ENCODE data around the gene HSD11B2. TPM values are rescaled to one million over a fixed set of nuclear protein-coding genes. Genes with fewer than 3 reads are reported as not detected.

Gene HSD11B2
- total RNA-seq, 1 experiment from 2014 or later, result not detected

DNA sequence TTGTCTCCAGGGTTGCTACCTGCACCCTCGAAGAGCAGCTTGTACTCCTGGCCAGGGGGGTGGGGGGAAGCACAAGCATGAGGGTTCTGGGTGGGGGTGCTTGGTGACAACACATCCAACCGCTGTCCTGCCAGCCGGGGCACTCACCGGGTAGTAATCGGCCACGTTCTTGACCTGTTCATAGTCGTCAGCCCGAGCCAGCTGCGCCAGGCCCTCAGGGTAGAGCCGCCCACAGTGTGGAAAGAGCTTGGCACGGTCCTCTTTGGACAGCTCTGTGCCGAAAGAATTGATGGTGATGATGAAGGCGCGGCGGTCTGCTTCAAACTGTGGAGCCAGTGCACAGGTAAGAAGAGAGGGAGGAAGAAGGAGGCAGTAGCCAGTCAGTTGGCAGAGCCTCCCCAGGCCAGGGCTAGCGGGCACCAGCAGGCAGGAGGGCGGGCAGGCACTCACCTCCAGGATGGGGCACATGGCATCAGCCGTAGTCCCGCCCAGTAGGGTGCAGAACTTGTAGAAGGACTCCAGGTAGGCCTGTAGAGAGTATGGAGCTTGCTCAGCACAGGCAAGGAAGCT, 8.0 kb downstream of the HSD11B2 start:
- Histone ChIP-seq H3K4me3 (no peak overlapping the region), H3K9me3 (no peaks in the 10 kb centered on the region), H3K36me3 (no peaks in the 10 kb centered on the region), H3K27me3 (no peaks in the 10 kb centered on the region)
- DNase-seq, result no peak

DNA sequence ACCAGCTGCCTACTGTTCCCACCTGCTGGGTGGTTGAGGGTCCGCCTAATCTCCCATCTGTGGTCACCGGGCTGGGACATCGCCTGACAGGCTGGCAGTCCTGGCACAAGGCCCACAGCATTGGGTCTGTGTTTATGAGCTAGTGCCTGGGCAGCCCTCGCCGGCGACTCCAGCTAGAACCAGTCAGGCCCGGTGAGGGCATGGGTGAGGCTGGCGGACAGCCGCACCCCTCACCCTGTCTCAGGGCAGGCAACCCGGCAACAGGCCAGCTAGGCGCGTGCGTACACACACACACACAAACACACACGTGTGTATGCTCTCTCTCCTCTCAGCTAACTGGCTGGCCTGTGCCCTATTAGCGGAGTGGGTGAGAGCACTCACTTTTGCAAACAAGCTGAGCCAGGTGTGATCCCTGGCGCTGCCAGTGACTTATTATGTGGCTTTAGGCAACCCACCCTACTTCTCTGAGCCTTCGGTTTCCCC, 10.4 kb downstream of the HSD11B2 start:
- Histone ChIP-seq H3K4me3 (no peak overlapping the region), H3K27me3 (no peaks in the 10 kb centered on the region), H3K36me3 (no peaks in the 10 kb centered on the region), H3K9me3 (no peaks in the 10 kb centered on the region)
- no peak for DNase-seq

DNA sequence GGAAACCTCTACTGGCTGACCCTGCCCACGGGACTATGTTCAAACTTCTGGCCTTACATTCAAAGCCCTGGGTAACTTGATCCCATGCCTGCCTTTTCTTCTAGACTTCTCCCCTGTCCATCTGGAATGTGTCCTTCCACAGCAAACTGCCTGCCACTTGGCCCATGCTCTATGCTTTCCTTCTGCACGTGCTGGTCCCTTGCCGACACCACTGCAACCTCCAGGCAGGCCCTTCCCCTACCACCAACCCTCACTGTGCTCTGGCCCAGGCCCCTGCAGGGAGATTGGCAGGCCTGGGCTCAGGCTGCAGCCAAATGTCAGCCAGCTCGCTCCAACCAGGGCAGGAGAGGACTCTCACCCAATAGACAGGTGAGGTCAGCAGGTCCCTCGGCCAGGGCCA, 11.0 kb downstream of the HSD11B2 start:
- H3K36me3 ChIP-seq, result no peaks in the 10 kb centered on the region
- H3K9me3 ChIP-seq, result no peaks in the 10 kb centered on the region
- DNase-seq, result no peak
- no peak overlapping the region for H3K4me3 ChIP-seq
- no peaks in the 10 kb centered on the region for H3K27me3 ChIP-seq

DNA sequence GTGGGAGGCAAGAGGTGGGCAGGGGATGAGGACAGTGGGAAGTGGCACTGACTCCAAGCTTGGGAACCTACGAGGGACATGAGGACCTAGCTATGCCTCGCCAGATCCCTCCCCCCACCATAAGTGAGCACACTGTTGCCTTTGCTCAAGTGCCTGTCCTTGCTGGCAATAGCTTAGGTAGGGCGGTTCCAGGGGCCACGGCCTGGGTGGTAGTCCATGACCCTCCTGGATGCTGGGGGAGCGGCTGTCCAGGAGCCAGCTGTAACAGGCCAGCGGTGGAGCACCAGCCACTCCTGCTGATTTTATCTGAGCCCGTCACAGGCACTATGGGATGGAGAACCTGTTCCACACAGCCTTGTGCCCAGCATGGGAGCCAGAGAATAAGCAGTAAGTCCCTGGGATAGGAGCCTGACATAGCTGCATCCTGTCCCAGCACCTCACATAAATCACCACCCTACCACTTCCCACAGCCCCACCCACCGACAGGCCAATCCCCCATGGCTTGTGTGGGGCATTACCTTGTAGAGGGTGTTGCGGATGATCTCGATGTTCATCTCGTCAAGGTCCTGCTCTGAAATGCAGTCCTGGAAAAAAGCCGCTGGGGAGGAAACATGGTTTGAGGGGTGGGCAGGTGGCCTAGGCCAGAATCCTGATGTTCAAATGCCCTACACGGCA, 11.8 kb downstream of the HSD11B2 start:
- DNase-seq, result no peak
- no peaks in the 10 kb centered on the region for H3K27me3 ChIP-seq
- no peaks in the 10 kb centered on the region for H3K36me3 ChIP-seq
- no peak overlapping the region for H3K4me3 ChIP-seq
- H3K9me3 ChIP-seq, result no peaks in the 10 kb centered on the region

DNA sequence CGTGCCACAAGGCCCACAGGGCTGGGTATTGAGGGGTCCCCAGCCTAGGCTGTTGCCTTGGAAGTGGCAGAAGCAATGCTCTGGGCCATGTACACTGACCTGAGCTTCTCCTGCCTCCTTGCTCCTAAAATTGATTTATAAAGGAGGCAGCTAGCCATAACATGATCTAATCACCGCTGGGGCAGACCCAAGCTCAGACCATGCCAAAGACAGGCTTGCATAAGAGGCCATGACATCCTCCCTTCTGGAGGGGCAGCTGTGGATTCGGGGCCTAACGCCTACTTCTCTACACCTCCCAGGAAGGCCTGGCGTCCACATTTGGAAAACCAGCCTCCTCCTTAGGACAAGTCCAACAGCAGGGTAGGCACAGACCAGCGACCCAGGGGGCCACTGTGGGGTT, 12.3 kb downstream of the HSD11B2 start:
- Histone ChIP-seq H3K9me3 (no peaks in the 10 kb centered on the region), H3K4me3 (no peak overlapping the region), H3K36me3 (no peaks in the 10 kb centered on the region), H3K27me3 (no peaks in the 10 kb centered on the region)
- DNase-seq, result peak; percentile 48

DNA sequence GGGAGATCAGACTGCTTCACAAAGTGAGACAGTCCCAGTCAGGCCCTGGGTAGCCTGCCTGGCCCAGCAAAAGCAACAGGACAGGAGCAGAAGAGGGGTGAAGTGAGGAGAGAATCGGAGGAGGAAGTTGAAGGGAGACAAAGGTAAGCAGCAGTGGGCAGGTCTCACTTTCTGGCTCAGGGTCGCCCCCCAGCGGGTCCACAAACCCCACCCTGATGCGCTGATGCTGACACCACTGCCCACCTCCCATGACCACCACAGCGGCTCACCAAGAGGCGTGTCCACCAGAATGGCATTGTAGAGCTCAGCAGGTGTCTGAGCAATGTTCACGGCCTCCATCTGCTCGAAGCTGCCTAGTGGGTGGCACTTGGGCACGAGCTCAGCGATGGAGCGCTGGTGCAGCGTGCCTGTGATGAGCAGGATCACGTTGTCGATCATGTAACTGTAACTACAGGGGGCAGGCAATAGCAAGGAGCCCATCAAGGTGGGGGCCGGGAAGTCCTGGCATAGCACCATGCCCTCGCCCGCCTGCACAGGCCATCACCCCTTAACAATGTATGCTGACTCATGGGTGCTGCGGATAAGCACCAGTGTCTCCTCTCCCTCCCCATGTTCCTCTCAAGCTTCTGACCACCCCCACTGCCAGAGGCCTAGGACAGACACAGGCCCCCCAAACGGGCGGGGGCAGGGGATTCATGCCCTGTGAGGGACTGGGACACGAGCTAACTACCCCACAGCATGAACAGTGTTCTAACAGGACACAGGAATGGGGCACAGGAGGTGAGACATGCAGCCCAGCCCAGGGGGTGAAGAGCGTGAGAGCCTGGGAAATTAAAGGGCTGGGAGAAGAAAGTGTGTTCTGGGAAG, 13.6 kb downstream of the HSD11B2 start:
- Histone ChIP-seq H3K36me3 (no peaks in the 10 kb centered on the region), H3K4me3 (no peak overlapping the region), H3K27me3 (no peaks in the 10 kb centered on the region), H3K9me3 (no peaks in the 10 kb centered on the region)
- DNase-seq, result no peak

DNA sequence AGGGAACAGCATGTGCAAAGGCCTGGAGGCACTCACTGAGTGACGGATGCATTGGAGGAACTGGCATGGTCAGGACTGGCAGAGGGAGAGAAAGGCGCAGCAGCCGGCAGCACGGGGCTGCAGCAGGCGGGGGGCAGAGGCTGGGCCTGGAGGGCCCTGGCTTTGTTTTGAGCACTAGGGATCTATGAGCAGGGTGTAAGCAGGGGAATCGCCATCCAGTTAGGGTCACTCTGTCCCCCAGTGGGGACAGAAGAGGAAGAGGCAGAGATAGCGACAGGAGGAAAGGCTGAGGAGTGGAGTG, 14.2 kb downstream of the HSD11B2 start:
- H3K27me3 ChIP-seq, result no peaks in the 10 kb centered on the region
- no peaks in the 10 kb centered on the region for H3K36me3 ChIP-seq
- no peaks in the 10 kb centered on the region for H3K9me3 ChIP-seq
- DNase-seq, result no peak
- H3K4me3 ChIP-seq, result no peak overlapping the region

DNA sequence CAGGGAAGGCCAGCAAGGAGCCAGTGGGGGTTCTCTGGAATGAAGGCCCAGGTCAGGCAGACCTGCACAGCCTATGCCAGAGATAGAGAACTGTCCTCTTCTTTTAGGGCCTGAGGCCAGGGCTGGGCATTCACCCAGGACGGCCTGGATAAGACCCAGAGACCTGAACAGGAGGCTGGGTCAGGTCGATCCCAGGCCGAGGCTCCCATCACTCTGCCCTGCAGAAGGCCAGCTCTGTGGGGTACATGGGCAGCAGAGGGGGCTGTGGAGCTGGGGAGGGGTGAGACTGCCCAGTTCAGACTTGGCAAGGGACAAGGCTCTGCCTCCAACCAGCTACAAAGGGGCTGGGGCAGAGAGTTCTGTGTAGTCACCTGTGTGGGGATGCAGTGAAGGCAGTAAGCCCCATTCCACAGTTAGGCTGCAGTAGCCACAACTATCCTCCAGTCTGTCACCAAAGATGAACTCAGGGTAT, 14.6 kb downstream of the HSD11B2 start:
- Histone ChIP-seq H3K36me3 (no peaks in the 10 kb centered on the region), H3K4me3 (no peak overlapping the region), H3K27me3 (no peaks in the 10 kb centered on the region), H3K9me3 (no peaks in the 10 kb centered on the region)
- no peak for DNase-seq

DNA sequence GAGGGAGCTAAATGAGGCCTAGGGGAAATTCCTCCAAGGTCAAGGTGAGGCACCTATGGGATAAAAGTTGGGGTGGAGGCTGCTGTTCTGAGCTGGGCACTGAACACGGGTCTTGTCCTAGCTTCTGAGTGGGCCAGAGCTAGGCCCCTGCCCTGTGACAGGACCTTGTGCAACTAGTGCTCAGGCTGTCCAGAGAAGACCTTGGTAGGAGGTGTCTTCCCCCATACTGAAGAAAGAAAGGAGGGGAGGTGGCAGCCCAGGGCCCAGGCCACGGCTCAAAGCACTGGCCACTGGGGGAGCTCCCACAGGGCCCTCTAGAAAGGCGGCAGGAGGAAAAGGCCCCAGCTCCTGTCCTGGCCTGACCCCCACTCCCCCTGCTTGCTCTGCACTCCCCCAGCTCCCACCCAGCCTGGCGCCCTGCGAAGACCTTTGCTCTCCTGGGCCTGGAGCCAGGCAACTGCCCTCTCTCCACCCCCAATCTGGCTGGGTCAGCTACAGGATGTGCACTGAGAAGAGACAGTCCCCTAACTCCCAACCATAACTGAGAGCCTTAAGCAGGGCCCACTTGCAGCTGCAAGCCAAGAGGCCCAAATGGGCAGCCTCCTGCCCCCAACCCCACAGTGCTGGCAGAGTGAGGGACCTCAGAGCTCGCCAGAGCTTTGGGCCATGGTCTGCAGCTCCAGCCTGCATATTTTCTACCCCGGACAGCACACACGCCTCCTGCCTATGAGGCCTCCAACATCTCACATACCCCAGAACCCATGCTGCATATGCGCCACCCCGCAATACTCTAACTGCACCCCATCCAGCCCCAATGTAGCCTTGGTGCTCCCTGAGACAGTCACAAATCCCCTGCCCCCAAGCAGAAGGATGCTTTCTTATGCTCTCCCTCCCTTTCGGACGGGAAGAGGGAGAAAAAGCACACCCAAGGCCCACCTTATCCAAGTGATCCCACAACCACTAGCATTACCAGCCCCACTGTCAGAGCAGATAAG, 15.3 kb downstream of the HSD11B2 start:
- H3K4me3 ChIP-seq, result no peak overlapping the region
- H3K36me3 ChIP-seq, result no peaks in the 10 kb centered on the region
- no peak for DNase-seq
- no peaks in the 10 kb centered on the region for H3K9me3 ChIP-seq
- H3K27me3 ChIP-seq, result no peaks in the 10 kb centered on the region

DNA sequence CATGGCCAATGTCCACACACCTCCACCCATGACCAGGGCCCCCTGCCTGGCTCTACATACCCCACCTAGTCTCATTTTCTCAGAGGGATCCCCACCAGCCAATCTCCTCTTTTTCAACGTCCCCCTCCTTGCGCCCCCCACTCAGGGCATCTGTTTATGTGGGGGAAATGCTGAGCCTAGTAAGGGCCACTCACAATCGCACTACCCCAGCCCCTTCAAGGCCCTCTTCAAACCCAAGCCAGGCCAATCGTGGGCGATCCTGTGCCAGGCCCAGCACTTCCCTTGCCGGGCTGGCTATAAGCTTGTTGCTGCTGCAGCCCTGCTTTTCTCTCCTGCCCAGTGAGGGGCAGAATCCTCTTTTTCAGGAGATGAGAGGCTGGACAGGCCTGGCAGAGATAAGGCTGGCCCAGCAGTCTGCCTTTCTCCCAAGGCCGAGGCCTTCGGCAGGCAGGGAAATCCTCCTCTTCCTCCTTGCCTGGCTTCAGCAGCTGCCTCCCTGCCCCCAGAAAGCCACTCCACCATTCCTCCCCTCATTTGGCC, 16.1 kb downstream of the HSD11B2 start:
- Histone ChIP-seq H3K9me3 (no peaks in the 10 kb centered on the region), H3K4me3 (no peak overlapping the region), H3K27me3 (no peaks in the 10 kb centered on the region), H3K36me3 (no peaks in the 10 kb centered on the region)
- no peak for DNase-seq

DNA sequence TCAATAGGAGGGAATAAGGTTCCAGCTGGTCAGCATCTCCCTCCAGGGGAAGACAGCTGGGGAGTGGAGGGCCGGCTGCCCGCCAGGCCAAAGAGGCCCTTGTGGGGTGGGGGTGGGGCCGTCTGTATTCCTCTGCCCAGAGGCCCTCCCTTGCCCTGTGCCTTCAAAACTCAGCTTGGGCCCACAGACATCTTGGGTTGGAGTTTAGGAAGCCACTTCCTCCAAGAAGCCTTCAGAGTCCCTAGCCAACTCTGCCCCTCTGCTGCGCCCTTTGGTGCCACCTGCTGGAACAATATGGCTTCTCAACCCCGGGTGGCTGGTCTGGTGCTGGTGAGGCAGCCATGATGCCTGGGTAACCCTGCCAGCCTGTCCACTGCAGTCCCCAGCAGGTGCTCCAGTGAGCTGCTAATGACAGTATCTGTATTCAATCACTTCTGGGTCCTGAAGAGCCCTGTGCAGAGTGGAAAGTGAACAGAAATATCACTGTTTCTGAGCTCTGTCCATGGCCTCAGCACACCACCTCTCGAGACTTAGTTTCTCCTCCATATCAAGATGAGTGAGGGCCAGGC, 16.7 kb downstream of the HSD11B2 start:
- no peak overlapping the region for H3K4me3 ChIP-seq
- H3K27me3 ChIP-seq, result no peaks in the 10 kb centered on the region
- no peaks in the 10 kb centered on the region for H3K36me3 ChIP-seq
- H3K9me3 ChIP-seq, result no peaks in the 10 kb centered on the region
- DNase-seq, result no peak

DNA sequence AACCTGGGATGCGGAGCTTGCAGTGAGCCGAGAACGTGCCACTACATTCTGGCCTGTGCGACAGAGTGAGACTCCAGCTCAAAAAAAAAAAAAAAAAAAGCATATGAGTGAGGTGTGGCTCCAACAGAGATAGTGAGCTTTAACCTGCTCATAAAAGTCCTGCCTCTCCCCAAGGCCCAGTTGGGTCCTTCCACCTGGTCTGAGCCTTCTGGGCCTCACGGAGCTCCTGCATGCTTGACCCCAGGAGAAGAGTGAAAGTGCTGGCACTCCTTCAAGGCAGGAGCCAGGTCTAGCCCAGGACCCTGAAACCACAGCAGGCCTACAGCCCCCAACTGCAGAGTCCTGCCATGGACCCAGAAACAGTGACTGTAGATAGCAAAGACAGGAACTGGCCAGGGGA, 17.7 kb downstream of the HSD11B2 start:
- no peak for DNase-seq
- H3K27me3 ChIP-seq, result no peaks in the 10 kb centered on the region
- no peak overlapping the region for H3K4me3 ChIP-seq
- no peaks in the 10 kb centered on the region for H3K9me3 ChIP-seq
- H3K36me3 ChIP-seq, result no peaks in the 10 kb centered on the region

DNA sequence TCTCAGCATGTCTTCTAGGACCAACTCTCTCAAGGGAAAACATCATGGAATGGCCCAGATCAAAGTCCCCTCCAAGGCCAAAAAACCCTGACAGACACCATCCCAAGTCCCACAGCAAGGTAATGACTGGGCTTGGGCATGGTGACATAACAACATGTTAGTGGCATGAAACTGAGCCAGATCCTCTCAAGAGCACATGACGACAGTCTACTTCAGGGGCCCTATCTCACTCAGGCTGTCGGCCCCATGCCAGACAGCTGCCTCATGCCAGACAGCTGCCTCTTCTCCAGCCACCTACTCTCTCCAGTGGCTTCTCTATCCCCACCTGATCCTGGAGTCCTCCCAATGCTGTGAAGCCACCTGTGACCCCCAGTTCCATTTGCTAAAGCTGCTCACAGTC, 18.4 kb downstream of the HSD11B2 start:
- Histone ChIP-seq H3K4me3 (no peak overlapping the region), H3K9me3 (no peaks in the 10 kb centered on the region), H3K36me3 (no peaks in the 10 kb centered on the region), H3K27me3 (no peaks in the 10 kb centered on the region)
- no peak for DNase-seq

DNA sequence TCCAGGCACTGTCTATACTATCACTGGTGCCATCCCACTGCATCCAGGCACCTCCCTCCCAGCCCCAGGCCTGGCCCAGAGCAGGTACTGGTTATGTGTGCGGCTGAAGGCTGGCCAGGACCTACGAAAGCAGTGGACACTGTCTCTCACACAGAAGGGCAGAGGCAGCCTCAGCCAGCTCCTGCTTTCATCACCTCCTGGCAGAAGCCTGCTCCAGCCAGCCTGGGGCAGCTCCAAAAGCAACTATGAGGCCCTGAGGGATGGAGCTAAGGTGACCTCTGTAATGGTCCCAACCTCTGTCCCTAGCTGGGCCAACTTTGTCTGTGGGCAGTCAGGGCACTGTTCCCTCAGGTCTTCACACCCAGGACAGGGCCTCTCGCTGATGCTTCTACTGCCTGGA, 18.8 kb downstream of the HSD11B2 start:
- Histone ChIP-seq H3K4me3 (no peak overlapping the region), H3K27me3 (no peaks in the 10 kb centered on the region), H3K9me3 (no peaks in the 10 kb centered on the region), H3K36me3 (no peaks in the 10 kb centered on the region)
- no peak for DNase-seq

DNA sequence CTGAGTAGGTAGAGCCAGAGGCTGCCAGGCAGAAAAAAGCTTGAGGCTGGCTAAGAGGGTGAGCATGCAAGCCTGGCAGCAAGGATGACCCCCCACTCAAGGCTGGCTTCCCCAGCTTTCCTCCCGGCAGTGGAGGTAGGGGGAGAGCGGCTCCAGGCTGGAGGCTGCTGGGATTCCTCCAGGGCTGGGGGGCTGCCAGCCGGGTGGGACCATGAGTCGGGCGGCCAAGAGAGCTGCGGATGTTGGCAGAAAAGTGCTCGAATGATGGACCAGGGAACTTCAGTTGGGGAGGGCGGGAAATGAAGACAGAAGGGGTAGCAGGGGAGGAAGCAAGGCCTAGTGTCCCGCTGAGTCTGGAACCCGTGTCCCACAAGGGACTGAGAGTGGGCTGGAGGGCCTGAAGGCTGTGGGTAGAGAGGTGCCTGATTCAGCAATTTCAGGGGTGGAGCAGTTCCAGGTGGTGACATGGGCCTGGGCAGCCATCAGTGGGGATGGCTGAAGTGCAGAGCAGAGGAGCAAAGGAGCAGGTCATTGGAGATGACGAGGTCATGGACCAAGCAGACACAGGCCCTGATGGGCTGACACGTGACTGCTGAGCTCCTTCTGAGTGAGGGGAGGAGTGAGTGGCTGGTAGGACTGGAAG, 20.3 kb downstream of the HSD11B2 start:
- no peak overlapping the region for H3K4me3 ChIP-seq
- no peak for DNase-seq
- no peaks in the 10 kb centered on the region for H3K36me3 ChIP-seq
- no peaks in the 10 kb centered on the region for H3K9me3 ChIP-seq
- H3K27me3 ChIP-seq, result no peaks in the 10 kb centered on the region
